IMR-90 (cell line): Measurements from ENCODE around the gene PLCL1. TPM values are rescaled to one million over a fixed set of nuclear protein-coding genes. Genes with fewer than 3 reads are reported as not detected.

Experiments
- ATAC-seq: fragments of 200-7000 bp; cut with Tn5 transposase; 2 replicates; pipeline ENCODE4 v1.9.1; 2020; ENCODE audit warnings: low read depth, mild to moderate bottlenecking, moderate library complexity
- BruUV-seq: library from RNA; stranded (reverse); fragments of 400-500 nt; replicated peaks from 2 replicates; lab custom pipeline; 2021; lab: Mats Ljungman, UMichigan
- CTCF ChIA-PET: fragments of 300-600 bp; formaldehyde crosslinking; extraction: SDS; loops from one replicate; lab custom pipeline; 2021; ENCODE audit warnings: antibody characterized with exemption; lab: Yijun Ruan, JAX
- POLR2A ChIA-PET: fragments of 300-600 bp; sonication (Branson Sonifier 250); formaldehyde crosslinking; loops from one replicate; lab custom pipeline; 2022; ENCODE audit warnings: antibody characterized with exemption; ENCODE audit not compliant: unreplicated experiment; lab: Charles Lee
- DNase-seq: peaks from one replicate; pipeline ENCODE4 v3.0.0; 2013
- H2AFZ ChIP-seq: replicated peaks from 2 replicates; pipeline ENCODE3; 2013; ENCODE audit warnings: low read length, mild to moderate bottlenecking; ENCODE audit not compliant: poor library complexity
- H2AK5ac ChIP-seq: 2 replicates; pipeline ENCODE4 v1.6.1; 2013; ENCODE audit warnings: low read depth, low read length, inconsistent platforms
- H2AK9ac ChIP-seq: replicated peaks from 2 replicates; pipeline ENCODE3; 2013; ENCODE audit warnings: mild to moderate bottlenecking, low read depth, low read length, moderate library complexity; ENCODE audit not compliant: poor library complexity
- H2BK120ac ChIP-seq: 2 replicates; pipeline ENCODE4 v1.6.1; 2013; ENCODE audit warnings: low read depth, low read length, inconsistent platforms
- H2BK15ac ChIP-seq: 3 replicates; pipeline ENCODE4 v1.6.1; 2013; ENCODE audit warnings: low read depth, low read length, inconsistent platforms
- H2BK20ac ChIP-seq: 2 replicates; pipeline ENCODE4 v1.6.1; 2013; ENCODE audit warnings: low read depth, mild to moderate bottlenecking, inconsistent platforms, low read length, moderate library complexity
- H2BK5ac ChIP-seq: 2 replicates; pipeline ENCODE4 v1.6.1; 2013; ENCODE audit warnings: mild to moderate bottlenecking, low read depth, low read length, inconsistent platforms; ENCODE audit not compliant: poor library complexity, severe bottlenecking
- H3K14ac ChIP-seq: replicated peaks from 2 replicates; pipeline ENCODE4 v1.6.1; 2013; ENCODE audit warnings: low read depth, low read length, inconsistent platforms
- H3K18ac ChIP-seq: 2 replicates; pipeline ENCODE4 v1.6.1; 2013; ENCODE audit warnings: low read depth, low read length, control low read depth
- H3K23ac ChIP-seq: 2 replicates; pipeline ENCODE4 v1.6.1; 2013; ENCODE audit warnings: low read depth, low read length, inconsistent platforms
- H3K27ac ChIP-seq: 2 replicates; pipeline ENCODE4 v1.5.1; 2013; ENCODE audit warnings: mild to moderate bottlenecking, control low read depth, low read length; ENCODE audit not compliant: insufficient read depth
- H3K27me3 ChIP-seq: 2 replicates; pipeline ENCODE4 v1.6.1; 2013; ENCODE audit warnings: low read length; ENCODE audit not compliant: control insufficient read depth, insufficient read depth
- H3K36me3 ChIP-seq: 2 replicates; pipeline ENCODE4 v1.6.1; 2013; ENCODE audit warnings: low read length, mixed read lengths; ENCODE audit not compliant: control insufficient read depth, insufficient read depth
- H3K4ac ChIP-seq: 2 replicates; pipeline ENCODE4 v1.6.1; 2013; ENCODE audit warnings: low read depth, low read length, inconsistent platforms
- H3K4me1 ChIP-seq: 2 replicates; pipeline ENCODE4 v1.6.1; 2013; ENCODE audit warnings: low read length, mixed read lengths; ENCODE audit not compliant: control insufficient read depth, insufficient read depth
- H3K4me2 ChIP-seq: 2 replicates; pipeline ENCODE4 v1.6.1; 2013; ENCODE audit warnings: low read depth, mild to moderate bottlenecking, control low read depth, low read length, moderate library complexity
- H3K4me3 ChIP-seq: 2 replicates; pipeline ENCODE4 v1.5.1; 2013; ENCODE audit warnings: low read depth, mild to moderate bottlenecking, control low read depth, low read length, moderate library complexity; ENCODE audit not compliant: insufficient read depth
- H3K56ac ChIP-seq: 2 replicates; pipeline ENCODE4 v1.6.1; 2013; ENCODE audit warnings: low read length, inconsistent platforms; ENCODE audit not compliant: insufficient read depth; ENCODE audit errors: extremely low read depth
- H3K79me1 ChIP-seq, 2 experiments: 2 replicates each; pipeline ENCODE4 v1.6.1; 2013; ENCODE audit warnings: low read length in 2 of 2, inconsistent platforms in 1 of 2, low read depth in 1 of 2
- H3K9ac ChIP-seq: 2 replicates; pipeline ENCODE4 v1.6.1; 2013; ENCODE audit warnings: low read depth, low read length, control low read depth
- H3K9me1 ChIP-seq: 2 replicates; pipeline ENCODE4 v1.6.1; 2013; ENCODE audit warnings: low read length, inconsistent platforms; ENCODE audit not compliant: insufficient read depth
- H3K9me3 ChIP-seq: 2 replicates; pipeline ENCODE4 v1.6.1; 2013; ENCODE audit warnings: low read length; ENCODE audit not compliant: control insufficient read depth, insufficient read depth
- H4K20me1 ChIP-seq: 2 replicates; pipeline ENCODE4 v1.6.1; 2013; ENCODE audit warnings: low read length, inconsistent platforms; ENCODE audit not compliant: insufficient read depth
- H4K5ac ChIP-seq: 2 replicates; pipeline ENCODE4 v1.6.1; 2013; ENCODE audit warnings: mild to moderate bottlenecking, low read depth, low read length, control low read depth
- H4K8ac ChIP-seq, 2 experiments: 2 replicates each; pipeline ENCODE4 v1.6.1; 2013; ENCODE audit warnings: low read depth in 2 of 2, low read length in 2 of 2, control low read depth in 1 of 2, inconsistent platforms in 1 of 2
- H4K91ac ChIP-seq: 2 replicates; pipeline ENCODE4 v1.6.1; 2013; ENCODE audit warnings: low read depth, low read length, inconsistent platforms; ENCODE audit not compliant: insufficient read depth
- BHLHE40 ChIP-seq: fragments of 150-350 bp; IDR thresholded peaks from 2 replicates; pipeline ENCODE4 v1.6.1; 2016; ENCODE audit warnings: mild to moderate bottlenecking, low read depth, low read length
- CEBPB ChIP-seq: IDR thresholded peaks from 2 replicates; pipeline ENCODE4 v1.6.1; 2012; ENCODE audit warnings: low read depth, low read length, improper control_type of control experiment
- CHD1 ChIP-seq: IDR thresholded peaks from 2 replicates; pipeline ENCODE4 v1.6.1; 2012; ENCODE audit warnings: low read depth, low read length, improper control_type of control experiment
- FOS ChIP-seq: fragments of 150-350 bp; IDR thresholded peaks from 2 replicates; pipeline ENCODE4 v1.6.1; 2016; ENCODE audit warnings: low read depth, low read length
- MAFK ChIP-seq: IDR thresholded peaks from 2 replicates; pipeline ENCODE4 v1.6.1; 2012; ENCODE audit warnings: low read depth, low read length, improper control_type of control experiment
- MAZ ChIP-seq: IDR thresholded peaks from 2 replicates; pipeline ENCODE4 v1.6.1; 2012; ENCODE audit warnings: low read depth, mild to moderate bottlenecking, low read length, improper control_type of control experiment, moderate library complexity, borderline replicate concordance
- MXI1 ChIP-seq: IDR thresholded peaks from 2 replicates; pipeline ENCODE4 v1.6.1; 2012; ENCODE audit warnings: low read depth, mild to moderate bottlenecking, low read length, moderate library complexity, borderline replicate concordance
- NFE2L2 ChIP-seq: fragments of 150-350 bp; IDR thresholded peaks from 2 replicates; pipeline ENCODE4 v1.6.1; 2016; ENCODE audit warnings: low read depth, mild to moderate bottlenecking, low read length
- POLR2A ChIP-seq: IDR thresholded peaks from 2 replicates; pipeline ENCODE4 v1.6.1; 2012; ENCODE audit warnings: mild to moderate bottlenecking, low read depth, low read length
- RAD21 ChIP-seq: IDR thresholded peaks from 2 replicates; pipeline ENCODE4 v1.6.1; 2012; ENCODE audit warnings: low read length, improper control_type of control experiment
- RCOR1 ChIP-seq: IDR thresholded peaks from 2 replicates; pipeline ENCODE4 v1.6.1; 2012; ENCODE audit warnings: mild to moderate bottlenecking, low read length, improper control_type of control experiment; ENCODE audit not compliant: insufficient replicate concordance
- RFX5 ChIP-seq: IDR thresholded peaks from 2 replicates; pipeline ENCODE4 v1.8.0; 2012; ENCODE audit warnings: low read depth, mild to moderate bottlenecking, low read length, moderate library complexity
- SMC3 ChIP-seq: fragments of 150-350 bp; IDR thresholded peaks from 2 replicates; pipeline ENCODE4 v1.6.1; 2016; ENCODE audit warnings: low read depth, mild to moderate bottlenecking, antibody characterized with exemption, low read length, moderate library complexity
- WGBS, 2 experiments: methylation state at CpG; one replicate each; pipeline versions ENCODE4 v1.1.5 to v1.1.7; 2013; ENCODE audit warnings: missing lambda C conversion rate in 2 of 2; ENCODE audit not compliant: insufficient read length in 1 of 2; ENCODE audit errors: extremely low coverage in 2 of 2; 5-methylcytosine and 5-hydroxymethylcytosine counted together
- dilution Hi-C: fragments of 300-500 bp; cut with HindIII; formaldehyde crosslinking; loops from one replicate; pipeline ENCODE4 v1.14.3; 2018; ENCODE audit warnings: low sequenced_read_pairs; ENCODE audit not compliant: unreplicated experiment
- in situ Hi-C: fragments of 300-500 bp; cut with MboI; formaldehyde crosslinking; loops from 3 replicates; pipeline ENCODE4 v1.14.3; 2019; ENCODE audit warnings: low sequenced_read_pairs, inconsistent platforms, mixed read lengths
- intact Hi-C: fragments of 100-400 bp; cut with micrococcal nuclease; formaldehyde crosslinking; loops from 2 replicates; pipeline ENCODE4 v1.10.0; 2022
- polyA plus RNA-seq, 3 experiments: library from polyadenylated mRNA; depleted of rRNA; stranded (reverse); fragments of >200 nt; gene quantifications; 2 replicates each; pipeline ENCODE4 v1.2.3, GENCODE V29; 2012; ENCODE audit warnings: low replicate concordance in 1 of 3
- total RNA-seq: library from RNA; depleted of rRNA; stranded (reverse); fragments of >200 nt; gene quantifications from 2 replicates; pipeline ENCODE4 v1.2.3, GENCODE V29; 2012
- TF ChIP-seq, protein P1 (sequence below): fragments of 150-350 bp; IDR thresholded peaks from 2 replicates; pipeline ENCODE4 v1.6.1; 2016; ENCODE audit warnings: low read depth, mild to moderate bottlenecking, low read length, moderate library complexity, borderline replicate concordance
- TF ChIP-seq, protein P2 (sequence below): conservative IDR thresholded peaks from 2 replicates; pipeline ENCODE4 v1.5.1; 2012; ENCODE audit warnings: mild to moderate bottlenecking, low read depth, low read length, improper control_type of control experiment
- TF ChIP-seq, protein P3 (sequence below): fragments of 150-350 bp; IDR thresholded peaks from 2 replicates; pipeline ENCODE4 v1.6.1; 2017; ENCODE audit warnings: mild to moderate bottlenecking, antibody characterized with exemption, low read length, low read depth

PLCL1 gene
- total and polyA plus RNA-seq, 2 of the 4 experiments (the other 2 are of a cell fraction): 0.14 to 0.18 TPM

DNA sequence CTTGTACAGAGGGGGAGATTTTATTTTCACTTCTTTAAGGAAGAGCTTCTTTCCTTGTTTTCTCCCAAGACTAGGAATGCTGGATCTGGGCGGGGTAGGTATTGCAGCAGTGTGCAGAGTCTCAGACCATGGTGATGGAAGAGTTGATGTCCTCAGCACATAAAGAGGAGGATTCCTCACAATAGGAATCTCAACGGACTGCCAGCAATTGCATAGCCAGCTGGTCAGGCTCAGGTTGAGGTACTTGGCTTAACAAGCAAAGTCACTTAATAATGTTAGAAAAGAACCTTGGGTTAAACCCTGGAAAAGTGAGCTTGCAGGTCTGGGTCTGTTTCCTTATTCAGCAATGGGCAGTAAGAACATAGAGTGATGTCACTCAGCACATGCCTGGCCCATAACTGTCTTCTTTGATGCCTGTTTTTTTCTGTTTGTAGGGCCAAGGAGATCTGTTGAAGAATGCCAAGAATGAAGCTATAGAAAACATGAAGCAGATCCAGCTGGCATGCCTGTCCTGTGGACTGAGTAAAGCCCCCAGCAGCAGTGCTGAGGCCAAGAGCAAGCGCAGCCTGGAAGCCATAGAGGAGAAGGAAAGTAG is 342.1 kb downstream of the PLCL1 start:
- Histone ChIP-seq H4K91ac (no peak overlapping the region), H3K9me3 (no peaks in the 10 kb centered on the region), H3K18ac (no peak overlapping the region), H3K4me1 (no peaks in the 10 kb centered on the region), H2BK120ac (no peak overlapping the region), H3K79me1 (no peaks in the 10 kb centered on the region), H3K27ac (no peak overlapping the region), H3K27me3 (no peaks in the 10 kb centered on the region), H3K56ac (no peak overlapping the region), H2BK15ac (no peak overlapping the region), H4K20me1 (no peaks in the 10 kb centered on the region), H3K14ac (no peak overlapping the region), H2AK5ac (no peak overlapping the region), H3K9me1 (no peaks in the 10 kb centered on the region), H3K36me3 (no peaks in the 10 kb centered on the region), H3K4ac (no peak overlapping the region), H3K9ac (no peak overlapping the region), H2BK20ac (no peak overlapping the region), H3K23ac (no peak overlapping the region), H4K5ac (no peak overlapping the region), H4K8ac (no peak overlapping the region), H3K4me2 (no peak overlapping the region), H2AK9ac (no peak overlapping the region), H2AFZ (no peak overlapping the region), H2BK5ac (no peak overlapping the region), H3K4me3 (no peak overlapping the region)
- ChIA-PET POLR2A (no interaction called here), CTCF (interaction anchor here (0.6 kb wide), 1 partner anchor 11 kb away, joined by 3 read pairs; no protein-coding TSS in a partner anchor)
- intact Hi-C loops (no loop called here), dilution Hi-C loops (no loop called here), in situ Hi-C loops (no loop called here)
- 80% methylated on average over 1 of the region's 3 CpGs; no CpG with 5 or more reads in 1 of the 2 experiments for WGBS, 2 experiments
- no TSS peak for BruUV-seq
- DNase-seq (no peak), ATAC-seq (no peak)
- TF ChIP-seq, protein P1, sequence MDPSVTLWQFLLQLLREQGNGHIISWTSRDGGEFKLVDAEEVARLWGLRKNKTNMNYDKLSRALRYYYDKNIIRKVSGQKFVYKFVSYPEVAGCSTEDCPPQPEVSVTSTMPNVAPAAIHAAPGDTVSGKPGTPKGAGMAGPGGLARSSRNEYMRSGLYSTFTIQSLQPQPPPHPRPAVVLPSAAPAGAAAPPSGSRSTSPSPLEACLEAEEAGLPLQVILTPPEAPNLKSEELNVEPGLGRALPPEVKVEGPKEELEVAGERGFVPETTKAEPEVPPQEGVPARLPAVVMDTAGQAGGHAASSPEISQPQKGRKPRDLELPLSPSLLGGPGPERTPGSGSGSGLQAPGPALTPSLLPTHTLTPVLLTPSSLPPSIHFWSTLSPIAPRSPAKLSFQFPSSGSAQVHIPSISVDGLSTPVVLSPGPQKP: no peak
- no peak for TF ChIP-seq RAD21
- no peak for TF ChIP-seq NFE2L2
- TF ChIP-seq SMC3: no peak
- no peak for TF ChIP-seq CHD1
- no peak for TF ChIP-seq MXI1
- no peak for TF ChIP-seq BHLHE40
- TF ChIP-seq, protein P2, sequence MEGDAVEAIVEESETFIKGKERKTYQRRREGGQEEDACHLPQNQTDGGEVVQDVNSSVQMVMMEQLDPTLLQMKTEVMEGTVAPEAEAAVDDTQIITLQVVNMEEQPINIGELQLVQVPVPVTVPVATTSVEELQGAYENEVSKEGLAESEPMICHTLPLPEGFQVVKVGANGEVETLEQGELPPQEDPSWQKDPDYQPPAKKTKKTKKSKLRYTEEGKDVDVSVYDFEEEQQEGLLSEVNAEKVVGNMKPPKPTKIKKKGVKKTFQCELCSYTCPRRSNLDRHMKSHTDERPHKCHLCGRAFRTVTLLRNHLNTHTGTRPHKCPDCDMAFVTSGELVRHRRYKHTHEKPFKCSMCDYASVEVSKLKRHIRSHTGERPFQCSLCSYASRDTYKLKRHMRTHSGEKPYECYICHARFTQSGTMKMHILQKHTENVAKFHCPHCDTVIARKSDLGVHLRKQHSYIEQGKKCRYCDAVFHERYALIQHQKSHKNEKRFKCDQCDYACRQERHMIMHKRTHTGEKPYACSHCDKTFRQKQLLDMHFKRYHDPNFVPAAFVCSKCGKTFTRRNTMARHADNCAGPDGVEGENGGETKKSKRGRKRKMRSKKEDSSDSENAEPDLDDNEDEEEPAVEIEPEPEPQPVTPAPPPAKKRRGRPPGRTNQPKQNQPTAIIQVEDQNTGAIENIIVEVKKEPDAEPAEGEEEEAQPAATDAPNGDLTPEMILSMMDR: no peak
- TF ChIP-seq MAZ: no peak
- no peak for TF ChIP-seq FOS
- no peak for TF ChIP-seq RFX5
- no peak for TF ChIP-seq POLR2A
- no peak for TF ChIP-seq CEBPB
- TF ChIP-seq, protein P3, sequence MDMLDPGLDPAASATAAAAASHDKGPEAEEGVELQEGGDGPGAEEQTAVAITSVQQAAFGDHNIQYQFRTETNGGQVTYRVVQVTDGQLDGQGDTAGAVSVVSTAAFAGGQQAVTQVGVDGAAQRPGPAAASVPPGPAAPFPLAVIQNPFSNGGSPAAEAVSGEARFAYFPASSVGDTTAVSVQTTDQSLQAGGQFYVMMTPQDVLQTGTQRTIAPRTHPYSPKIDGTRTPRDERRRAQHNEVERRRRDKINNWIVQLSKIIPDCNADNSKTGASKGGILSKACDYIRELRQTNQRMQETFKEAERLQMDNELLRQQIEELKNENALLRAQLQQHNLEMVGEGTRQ: no peak
- TF ChIP-seq MAFK: no peak
- no peak for TF ChIP-seq RCOR1
